NCI-H1092 (cell line): ENCODE measurements around the gene PARP4.
"Not testable (repeated sequence)": the region's sequence is repeated elsewhere in the genome, so short reads cannot be mapped to it uniquely, and the experiment has no call there.

Source experiments
- DNase-seq: peaks from one replicate; lab custom pipeline; 2025; lab: John Stamatoyannopoulos, UW

The PARP4 gene

GRCh38 chr13:24505756-24506155 lies 6.8 kb downstream of the PARP4 start:
- no peak for DNase-seq

DNA sequence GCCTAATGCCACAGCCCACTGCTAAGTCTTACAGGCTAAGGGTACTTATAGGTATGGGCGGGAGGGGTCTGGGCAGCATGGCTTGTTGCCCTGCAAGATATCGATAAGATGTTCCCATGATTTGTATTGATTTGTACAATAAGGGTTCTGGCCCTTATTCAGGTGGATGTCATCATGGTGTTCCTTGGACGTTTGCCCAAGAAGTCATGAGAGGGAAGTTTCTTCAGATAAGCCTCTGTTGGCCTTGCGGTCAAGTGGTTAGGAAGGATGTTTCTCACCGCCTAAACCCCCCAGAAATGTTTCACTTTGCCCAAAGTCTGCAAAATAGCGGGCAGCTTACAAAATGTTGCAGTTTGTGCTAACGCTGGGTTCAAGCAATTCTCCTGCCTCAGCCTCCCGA lies 7.3 kb downstream of the PARP4 start:
- DNase-seq = no peak

- no peak for DNase-seq
These were observed 9.2 kb downstream of the PARP4 start for GRCh38 chr13:24503379-24503696.

GRCh38 chr13:24502533-24503378 lies 9.8 kb downstream of the PARP4 start:
- no peak for DNase-seq

GRCh38 chr13:24500977-24501376 lies 11.6 kb downstream of the PARP4 start:
- no peak for DNase-seq

- DNase-seq = no peak
These were observed 14.8 kb downstream of the PARP4 start for GRCh38 chr13:24497742-24498141.

DNA sequence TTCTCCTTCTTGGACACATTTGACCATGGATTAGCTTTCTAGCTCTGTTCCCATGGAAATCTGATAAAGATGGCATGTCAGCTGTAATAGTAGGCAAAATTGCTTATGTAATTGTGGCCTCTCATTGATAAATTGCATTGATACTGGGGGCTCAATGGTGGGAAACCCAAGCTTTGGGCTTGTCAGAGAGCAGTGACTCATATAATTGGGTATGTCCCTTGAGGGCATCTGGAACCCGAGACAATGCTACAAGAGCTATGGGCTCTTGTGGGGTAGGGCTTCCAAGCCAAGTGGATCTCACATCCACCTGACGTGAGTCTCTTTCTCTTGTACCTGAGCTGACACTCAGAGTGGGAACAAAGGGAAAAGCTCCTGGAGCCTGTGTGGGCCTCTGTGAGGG lies 16.3 kb downstream of the PARP4 start:
- not testable (repeated sequence) for DNase-seq

DNA sequence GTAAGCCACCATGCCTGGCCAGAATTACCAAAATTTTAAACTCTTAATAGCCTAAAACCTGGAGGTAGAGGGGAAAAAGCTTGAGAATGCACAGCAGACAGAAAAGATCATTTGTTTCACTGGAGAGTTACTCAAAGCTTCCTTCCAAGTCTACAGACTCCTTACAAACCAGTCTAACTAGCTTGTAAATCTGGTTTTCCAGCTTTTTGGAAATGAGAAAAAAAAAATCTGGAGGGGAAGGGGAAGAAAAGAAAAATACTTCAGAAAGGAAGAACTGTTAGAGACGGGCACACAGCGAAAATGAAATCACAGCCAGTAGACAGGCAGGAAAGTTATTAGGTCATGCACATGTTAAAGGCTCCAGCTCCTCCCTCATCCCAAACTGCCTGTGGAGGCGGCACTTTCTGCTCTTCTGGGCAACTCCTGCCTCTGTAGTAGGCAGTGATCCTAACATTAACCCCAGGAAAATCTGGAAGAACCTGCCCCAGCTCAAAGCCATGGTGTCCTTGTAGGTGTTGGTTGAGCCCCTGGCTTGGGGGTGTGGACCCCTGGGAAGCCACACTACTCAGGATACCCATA lies 17.3 kb downstream of the PARP4 start:
- no peak for DNase-seq

DNA sequence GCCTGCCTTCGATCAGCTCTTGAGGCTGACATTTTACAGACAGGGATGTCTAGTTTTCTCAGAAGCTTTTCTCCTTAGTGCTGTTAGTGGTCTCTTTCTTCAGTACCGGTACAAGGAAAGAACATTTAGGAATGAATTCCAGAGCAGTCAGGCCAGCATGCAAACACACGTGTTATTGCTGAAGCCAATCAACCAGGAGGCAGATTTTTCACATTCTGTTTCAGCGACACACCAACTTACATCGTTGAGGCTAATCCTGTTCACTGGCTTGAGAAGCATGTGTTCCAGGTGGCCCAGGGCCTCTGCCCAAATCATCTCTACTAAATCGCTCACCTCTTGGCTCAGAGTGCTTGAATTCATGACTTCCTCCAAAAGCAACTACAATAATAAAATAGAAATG lies 19.2 kb downstream of the PARP4 start:
- no peak for DNase-seq

DNA sequence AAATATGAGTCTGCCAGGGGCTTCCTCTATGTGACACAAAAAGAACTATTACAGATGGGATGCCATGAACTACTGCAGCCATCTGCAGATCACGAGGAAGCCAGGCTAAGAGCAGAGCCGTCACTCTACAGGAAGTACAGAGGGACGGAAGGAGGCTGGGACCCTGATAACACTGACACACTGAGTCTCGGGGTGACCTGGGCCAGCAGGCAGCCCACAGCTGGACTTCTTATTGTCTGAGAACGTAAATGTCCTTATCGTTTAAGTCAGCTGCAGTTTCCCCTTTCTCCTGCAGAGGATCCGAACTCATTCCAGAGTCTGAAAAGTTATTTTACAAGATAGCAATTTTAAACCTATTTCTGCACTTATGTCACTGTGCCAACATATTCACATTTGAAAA lies 20.7 kb downstream of the PARP4 start:
- no peak for DNase-seq

DNA sequence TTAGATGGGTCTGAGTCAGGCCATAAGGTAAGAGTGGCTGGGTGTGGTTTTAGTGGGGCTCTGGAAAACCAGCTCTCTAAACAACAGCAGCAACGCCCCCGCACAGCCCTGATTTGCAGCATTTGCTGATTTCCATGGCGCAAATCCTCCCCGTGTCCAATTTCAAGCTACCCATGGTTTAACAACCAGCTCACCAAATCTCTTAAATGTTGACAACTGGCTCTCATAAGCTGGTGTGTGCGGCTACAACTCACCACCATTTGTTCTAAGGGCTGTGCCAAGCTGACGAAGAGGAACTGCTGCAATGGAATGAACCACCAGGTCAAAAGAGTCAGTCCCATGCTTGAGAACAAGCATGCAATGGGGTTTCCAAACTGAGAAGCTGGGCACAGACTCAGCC lies 22.9 kb downstream of the PARP4 start:
- no peak for DNase-seq

- DNase-seq = not testable (repeated sequence)
These were observed 24.5 kb downstream of the PARP4 start for GRCh38 chr13:24488092-24488491.

DNA sequence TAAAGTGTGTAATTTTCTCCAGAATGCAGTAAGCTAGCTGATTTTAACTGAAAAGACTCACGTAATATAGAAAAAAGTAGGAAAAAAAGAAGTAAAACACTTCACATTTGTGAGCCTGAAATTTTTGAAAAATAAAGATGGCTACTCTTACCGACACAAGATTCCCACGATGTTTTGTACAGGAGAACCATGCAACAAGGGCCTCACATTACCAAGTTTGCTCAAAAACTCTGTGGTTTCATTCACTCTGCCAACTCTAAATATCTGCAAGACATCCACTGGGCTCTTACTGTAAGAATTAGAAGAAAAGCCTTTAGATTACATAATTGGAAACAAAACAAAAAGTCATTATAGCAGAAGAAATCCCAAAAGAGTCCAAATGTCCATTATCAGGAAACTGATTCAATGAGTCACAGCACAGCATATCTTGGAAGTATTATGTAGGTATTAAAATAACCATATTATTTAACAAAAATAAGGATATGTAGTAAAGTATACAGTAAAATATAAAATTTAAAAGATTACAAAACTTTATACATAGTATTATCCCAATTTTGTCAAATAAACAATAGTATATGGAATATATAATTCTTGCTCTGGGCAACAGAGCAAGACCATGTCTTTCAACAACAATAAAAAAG lies 26.4 kb downstream of the PARP4 start:
- DNase-seq = not testable (repeated sequence)

DNA sequence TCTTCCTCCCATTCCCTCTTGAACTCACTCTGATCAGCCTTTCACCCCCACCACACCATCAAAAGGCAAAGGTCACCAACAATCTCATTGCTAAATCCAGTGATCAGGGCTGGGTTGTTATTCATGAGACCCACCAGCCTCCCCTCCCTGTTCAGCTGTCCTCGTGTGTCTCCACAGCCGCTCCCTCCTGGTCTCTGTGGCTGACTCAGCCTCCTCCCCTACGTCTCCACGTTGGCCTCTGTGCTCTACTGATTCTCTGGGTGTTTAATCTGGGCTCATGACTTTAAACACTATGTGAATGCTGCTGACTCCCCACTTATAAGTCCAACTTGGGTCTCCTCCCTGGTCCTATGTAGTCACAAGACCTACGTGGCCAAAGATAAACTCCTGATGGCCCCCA lies 38.9 kb downstream of the PARP4 start:
- DNase-seq = no peak

DNA sequence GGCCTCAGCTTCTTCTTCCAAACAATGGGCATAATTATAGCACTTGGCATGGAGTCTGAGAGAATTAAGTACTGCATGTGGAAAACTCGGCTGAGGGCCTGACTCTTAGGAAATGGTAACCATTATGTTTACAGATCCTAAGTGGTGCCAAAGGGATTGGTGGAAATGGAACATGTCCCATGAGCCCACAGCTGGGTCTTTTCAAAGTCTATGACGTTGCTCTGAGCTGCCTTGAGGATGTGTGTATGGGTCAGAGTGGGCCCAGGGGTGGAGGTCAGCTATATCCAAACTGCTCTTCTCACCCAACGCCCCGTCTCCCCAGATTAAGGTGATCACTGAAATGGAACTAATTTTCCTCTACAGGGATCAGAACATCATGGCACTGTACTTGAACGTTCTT lies 40.4 kb downstream of the PARP4 start:
- not testable (repeated sequence) for DNase-seq

GRCh38 chr13:24463078-24463477 lies 49.5 kb downstream of the PARP4 start:
- no peak for DNase-seq

- DNase-seq = no peak
These were observed 52.3 kb downstream of the PARP4 start for GRCh38 chr13:24460256-24460655.

DNA sequence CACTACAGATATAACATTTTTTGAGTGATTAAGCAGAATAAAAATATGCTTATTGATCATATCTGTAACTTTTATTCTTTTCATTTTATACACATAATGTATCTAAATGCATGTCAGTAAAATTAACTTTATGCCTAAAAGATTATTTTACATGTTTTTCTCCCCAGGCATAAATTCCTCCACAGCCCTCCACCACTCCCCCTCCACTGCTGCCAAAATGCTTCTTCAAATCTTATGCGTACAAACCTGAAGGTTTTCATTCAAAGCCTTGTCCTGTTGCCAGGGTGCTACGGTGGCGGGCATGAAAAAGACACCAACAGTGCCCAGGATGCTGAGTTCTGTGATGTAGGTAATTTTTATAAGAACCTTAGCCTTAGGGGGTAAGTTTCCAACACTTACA lies 52.9 kb downstream of the PARP4 start:
- no peak for DNase-seq

DNA sequence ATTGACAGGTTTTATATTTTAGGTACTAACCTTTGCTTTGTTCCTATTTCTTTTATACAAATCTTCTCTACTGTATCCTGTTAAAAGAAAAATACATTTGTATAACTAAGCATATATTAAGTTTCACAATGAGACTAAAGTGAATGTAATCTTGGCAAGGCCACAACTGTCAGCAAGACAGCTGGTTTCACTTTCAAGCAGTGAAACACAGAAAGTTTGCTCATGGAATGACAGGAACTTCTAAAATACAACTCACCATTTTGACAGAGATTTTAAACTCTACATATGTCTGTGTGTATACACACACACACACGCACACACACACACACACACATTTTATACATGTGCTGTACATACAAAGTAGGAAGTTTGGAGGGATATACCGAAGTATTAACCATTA lies 53.3 kb downstream of the PARP4 start:
- DNase-seq = no peak

GRCh38 chr13:24458736-24459135 lies 53.8 kb downstream of the PARP4 start:
- no peak for DNase-seq

DNA sequence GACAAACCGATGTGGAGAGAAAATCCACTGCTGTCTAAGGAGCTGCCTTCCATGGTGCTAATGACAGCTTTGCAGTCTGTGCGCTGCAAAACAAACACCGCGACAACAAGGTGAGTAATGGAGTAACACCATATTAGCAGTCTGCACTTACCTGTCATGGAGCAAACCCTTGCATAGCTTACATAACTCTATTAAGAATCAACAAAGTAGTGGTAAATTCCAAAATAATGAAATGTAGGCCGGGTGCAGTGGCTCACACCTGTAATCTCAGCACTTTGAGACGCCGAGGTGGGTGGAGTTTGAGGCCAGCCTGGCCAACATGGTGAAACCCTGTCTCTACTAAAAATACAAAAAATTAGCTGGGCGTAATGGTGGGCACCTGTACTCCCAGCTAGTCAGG lies 56.2 kb downstream of the PARP4 start:
- DNase-seq = no peak

DNA sequence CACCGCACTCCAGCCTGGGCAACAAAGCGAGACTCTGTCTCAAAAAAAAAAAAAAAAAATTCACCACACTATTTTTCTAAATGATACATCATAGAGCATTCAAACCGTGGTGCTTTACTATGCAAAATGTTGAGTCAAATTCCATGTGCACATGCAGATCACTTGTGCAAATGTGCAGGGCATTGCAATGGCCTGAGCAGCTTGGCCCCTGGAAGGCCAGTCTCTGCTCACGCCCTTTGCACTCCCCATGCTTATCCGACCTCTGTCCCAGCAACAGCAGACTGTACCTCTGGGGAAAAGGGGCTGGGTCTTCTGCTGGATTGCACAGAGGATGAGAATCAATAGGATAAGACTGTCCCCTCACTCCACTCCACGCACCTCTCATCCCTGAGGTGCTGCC lies 58.5 kb downstream of the PARP4 start:
- DNase-seq = no peak

DNA sequence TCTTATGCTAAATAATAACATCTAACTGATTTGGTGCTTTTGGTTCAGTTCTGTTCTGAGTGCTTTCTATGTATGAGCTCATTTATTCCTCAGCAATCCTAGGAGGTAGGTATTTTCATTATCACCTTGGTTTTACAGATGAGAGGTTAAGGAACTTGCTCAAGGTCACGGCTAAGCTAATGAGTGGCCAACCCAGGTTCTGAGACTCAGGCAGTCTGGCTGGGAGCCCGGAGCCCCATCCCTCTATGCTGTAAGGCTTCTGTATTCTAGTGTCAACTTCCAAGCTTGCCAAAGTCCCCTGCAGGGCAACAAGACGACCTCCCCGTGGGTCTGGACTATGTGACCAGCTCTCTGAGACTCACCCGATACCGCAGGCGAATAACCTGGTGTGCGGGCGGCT lies 60.5 kb downstream of the PARP4 start:
- DNase-seq = no peak

DNA sequence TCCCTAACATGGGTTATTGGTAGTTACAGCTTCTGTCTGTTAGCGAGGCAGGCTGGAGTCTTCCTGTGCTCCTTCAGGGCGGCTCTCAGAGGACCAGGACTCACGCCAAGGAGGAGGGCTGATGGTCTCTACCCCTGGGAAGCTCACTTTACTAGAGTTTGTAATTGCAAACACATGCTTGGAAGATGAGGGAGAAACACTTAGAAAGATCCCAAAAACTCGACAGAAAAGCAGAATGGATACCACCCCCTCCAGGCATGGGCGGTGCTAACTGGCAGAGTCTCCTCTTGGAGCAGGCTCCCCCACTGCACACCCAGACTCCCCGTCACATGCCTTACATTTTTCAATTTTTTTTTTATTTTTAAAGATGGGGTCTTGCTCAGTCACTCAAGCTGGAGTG lies 62.0 kb downstream of the PARP4 start:
- DNase-seq = no peak
